Sigmoid colon (tissue), 7 donors: ENCODE data around the gene MYO15B. TPM values are rescaled to one million over a fixed set of nuclear protein-coding genes. Genes with fewer than 3 reads are reported as not detected.

ENCODE experiments used
- DNase-seq: peaks from one replicate; pipeline ENCODE4 v3.0.0-alpha.2; 2019
- H3K27ac ChIP-seq, 4 donors: fragments of 200-600 bp; sonication (generic); one replicate each; pipeline ENCODE4 v1.5.1; 2016 to 2019; ENCODE audit warnings: mild to moderate bottlenecking in 1 of 4
- H3K27me3 ChIP-seq, 3 donors: fragments of 200-600 bp; sonication (generic); one replicate each; pipeline ENCODE4 v1.5.1; 2019; ENCODE audit warnings: mild to moderate bottlenecking in 1 of 3
- H3K36me3 ChIP-seq, 4 donors: fragments of 200-600 bp; sonication (generic); one replicate each; pipeline ENCODE4 v1.5.1; 2016 to 2019
- H3K4me1 ChIP-seq, 4 donors: fragments of 200-600 bp; sonication (generic); one replicate each; pipeline ENCODE4 v1.5.1; 2017 to 2019
- H3K4me3 ChIP-seq, 4 donors: fragments of 200-600 bp; sonication (generic); one replicate each; pipeline ENCODE4 v1.5.1; 2017 to 2019; ENCODE audit warnings: mild to moderate bottlenecking in 2 of 4, moderate library complexity in 1 of 4
- H3K9me3 ChIP-seq, 4 donors: fragments of 200-600 bp in 3 of 4; sonication (generic) in 3 of 4; one replicate each; pipeline versions ENCODE4 v1.5.1 to v1.6.1; 2013 to 2019
- EP300 ChIP-seq, 4 donors: sonication (generic); formaldehyde crosslinking; IDR thresholded peaks; one replicate each; pipeline ENCODE4 v1.6.1; 2017; ENCODE audit warnings: antibody characterized with exemption in 4 of 4
- POLR2A ChIP-seq, 2 donors: fragments of 450-650 bp; IDR thresholded peaks; one replicate each; pipeline ENCODE4 v1.6.1; 2016; ENCODE audit warnings: antibody characterized with exemption in 2 of 2, mild to moderate bottlenecking in 2 of 2, moderate library complexity in 2 of 2
- POLR2AphosphoS5 ChIP-seq, 4 donors: sonication (generic); formaldehyde crosslinking; IDR thresholded peaks; one replicate each; pipeline ENCODE4 v1.6.1; 2017; ENCODE audit warnings: antibody characterized with exemption in 4 of 4
- WGBS, 2 donors: extraction: QIAGEN DNeasy Blood & Tissue Kit; methylation state at CpG; one replicate each; pipeline ENCODE4 v1.1.7; 2013; 5-methylcytosine and 5-hydroxymethylcytosine counted together
- intact Hi-C: fragments of 100-400 bp; cut with DNase I; formaldehyde crosslinking; loops from one replicate; pipeline ENCODE4 v1.15.1; 2023
- polyA plus RNA-seq, 3 donors: library from polyadenylated mRNA; stranded (reverse); fragments of 200-250 nt; gene quantifications; one replicate each; pipeline ENCODE4 v1.2.3, GENCODE V29; 2013
- total RNA-seq, 4 donors: library from RNA; depleted of rRNA; stranded (reverse); fragments of >200 nt; gene quantifications; one replicate each; pipeline ENCODE4 v1.1.0, GENCODE V29; 2016
- TF ChIP-seq, protein P1 (sequence below), 4 experiments: fragments of 450-650 bp in 3 of 4; fragments of 200-600 bp in 1 of 4; IDR thresholded peaks; one replicate each; pipeline ENCODE4 v1.5.1; 2016 to 2019; ENCODE audit warnings: antibody characterized with exemption in 4 of 4, mild to moderate bottlenecking in 3 of 4, moderate library complexity in 2 of 4
- donor health status: healthy with polysubstance abuse.
- donor health status: Bipolar disorder and iron deficiency.
- donor health status: healthy.

MYO15B gene
- total and polyA plus RNA-seq, 7 donors = 33.1 to 460 (median 117) TPM

DNA sequence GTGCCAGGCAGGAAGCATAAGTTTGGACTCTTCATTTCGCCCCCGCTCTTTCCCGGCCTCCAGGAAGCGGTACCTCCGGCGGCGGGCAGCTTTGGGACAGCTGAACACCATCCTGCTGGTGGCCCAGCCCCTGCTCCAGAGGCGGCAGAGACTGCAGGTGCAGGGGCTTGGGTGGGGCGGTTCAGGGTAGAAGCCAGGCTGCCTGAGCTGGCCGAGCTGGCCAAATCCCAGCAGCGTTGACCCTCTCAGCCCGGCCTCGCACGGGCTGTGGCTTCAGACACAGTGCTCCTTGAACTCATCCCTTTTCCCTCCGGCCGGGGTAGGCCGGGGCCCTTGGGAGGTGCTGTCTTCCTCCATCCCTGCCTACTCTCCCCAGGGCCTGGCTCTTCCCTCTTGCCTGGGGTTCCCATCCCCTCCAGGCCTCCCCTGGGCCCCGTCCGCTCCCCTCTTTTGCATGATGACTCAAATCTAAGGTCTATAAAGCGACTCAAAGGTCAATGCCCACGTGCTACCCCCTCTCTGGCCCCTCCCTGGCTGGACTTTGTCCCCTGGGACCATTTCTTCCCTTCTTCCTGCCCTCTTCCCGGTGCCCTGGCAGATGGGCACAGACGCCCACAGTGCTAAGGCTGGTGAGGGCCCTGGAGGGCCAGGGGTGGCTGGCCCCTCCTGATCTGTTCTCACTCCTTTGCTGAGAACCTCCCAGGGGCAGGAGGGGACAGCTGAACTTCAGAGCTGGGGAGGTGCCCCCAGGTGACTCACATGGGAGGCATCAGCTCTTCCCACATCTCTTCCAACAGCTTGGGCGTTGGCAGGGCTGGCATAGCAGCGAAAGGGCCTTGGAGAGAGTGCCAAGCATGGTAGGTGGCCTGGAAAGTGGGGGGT lies 22.7 kb downstream of the MYO15B start:
- TF ChIP-seq EP300 (IDR thresholded peaks at IDR 0.05) = no peak
- TF ChIP-seq POLR2AphosphoS5 (IDR thresholded peaks at IDR 0.05) = peak in 1 of 4 donors; percentile 31
- TF ChIP-seq, protein P1, sequence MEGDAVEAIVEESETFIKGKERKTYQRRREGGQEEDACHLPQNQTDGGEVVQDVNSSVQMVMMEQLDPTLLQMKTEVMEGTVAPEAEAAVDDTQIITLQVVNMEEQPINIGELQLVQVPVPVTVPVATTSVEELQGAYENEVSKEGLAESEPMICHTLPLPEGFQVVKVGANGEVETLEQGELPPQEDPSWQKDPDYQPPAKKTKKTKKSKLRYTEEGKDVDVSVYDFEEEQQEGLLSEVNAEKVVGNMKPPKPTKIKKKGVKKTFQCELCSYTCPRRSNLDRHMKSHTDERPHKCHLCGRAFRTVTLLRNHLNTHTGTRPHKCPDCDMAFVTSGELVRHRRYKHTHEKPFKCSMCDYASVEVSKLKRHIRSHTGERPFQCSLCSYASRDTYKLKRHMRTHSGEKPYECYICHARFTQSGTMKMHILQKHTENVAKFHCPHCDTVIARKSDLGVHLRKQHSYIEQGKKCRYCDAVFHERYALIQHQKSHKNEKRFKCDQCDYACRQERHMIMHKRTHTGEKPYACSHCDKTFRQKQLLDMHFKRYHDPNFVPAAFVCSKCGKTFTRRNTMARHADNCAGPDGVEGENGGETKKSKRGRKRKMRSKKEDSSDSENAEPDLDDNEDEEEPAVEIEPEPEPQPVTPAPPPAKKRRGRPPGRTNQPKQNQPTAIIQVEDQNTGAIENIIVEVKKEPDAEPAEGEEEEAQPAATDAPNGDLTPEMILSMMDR (IDR thresholded peaks at IDR 0.05) = no peak
- peak in 1 of 2 donors; percentile 69 for TF ChIP-seq POLR2A (IDR thresholded peaks at IDR 0.05)
- no peaks in the 10 kb centered on the region for H3K4me1 ChIP-seq
- no peak for DNase-seq
- H3K27me3 ChIP-seq = no peaks in the 10 kb centered on the region
- no peak overlapping the region for H3K27ac ChIP-seq
- H3K36me3 ChIP-seq = peaks cover 7 to 54% (median 18%) of the 10 kb centered on the region in 4 donors
- H3K4me3 ChIP-seq = no peak overlapping the region
- no peaks in the 10 kb centered on the region for H3K9me3 ChIP-seq
- intact Hi-C loops = no loop called here
- WGBS, 2 donors = 12 to 69% methylated on average over 25 of the region's 25 CpGs

DNA sequence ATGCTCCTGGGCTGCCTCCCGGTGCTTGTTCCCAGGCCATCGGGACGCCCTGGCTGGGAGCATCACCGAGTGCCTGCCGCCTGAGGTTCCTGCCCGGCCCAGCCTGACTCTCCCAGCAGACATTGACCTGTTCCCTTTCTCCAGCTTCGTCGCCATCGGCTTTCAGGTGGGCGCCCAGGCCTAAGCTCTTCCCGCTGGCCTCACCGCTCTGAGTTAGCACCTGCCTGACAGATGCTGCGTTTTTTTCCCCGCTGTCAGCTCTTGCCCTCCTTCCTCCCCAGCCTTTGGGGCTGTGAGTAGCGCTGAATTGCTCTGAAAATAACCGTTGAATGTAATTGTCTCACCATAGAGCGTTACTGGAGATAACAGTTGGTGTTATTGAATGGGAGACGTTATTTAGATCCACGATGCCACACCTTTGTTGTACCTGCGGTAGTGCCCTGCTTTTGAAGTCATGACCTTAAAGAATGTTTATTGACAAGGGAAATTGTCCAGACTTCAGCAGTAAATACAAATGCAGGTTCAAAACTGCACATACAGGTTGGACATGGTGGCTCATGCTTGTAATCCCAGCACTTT lies 24.3 kb downstream of the MYO15B start:
- Histone ChIP-seq H3K4me3 (no peak overlapping the region), H3K27ac (no peak overlapping the region), H3K27me3 (no peaks in the 10 kb centered on the region), H3K36me3 (peaks cover 7 to 70% (median 23%) of the 10 kb centered on the region in 4 donors), H3K4me1 (no peaks in the 10 kb centered on the region), H3K9me3 (no peaks in the 10 kb centered on the region)
- 16 to 70% methylated on average over 20 of the region's 20 CpGs for WGBS, 2 donors
- intact Hi-C loops = no loop called here
- DNase-seq = no peak
- peak in 1 of 2 donors; percentile 21 for TF ChIP-seq POLR2A (IDR thresholded peaks at IDR 0.05)
- TF ChIP-seq, protein P1 (IDR thresholded peaks at IDR 0.05) = no peak

DNA sequence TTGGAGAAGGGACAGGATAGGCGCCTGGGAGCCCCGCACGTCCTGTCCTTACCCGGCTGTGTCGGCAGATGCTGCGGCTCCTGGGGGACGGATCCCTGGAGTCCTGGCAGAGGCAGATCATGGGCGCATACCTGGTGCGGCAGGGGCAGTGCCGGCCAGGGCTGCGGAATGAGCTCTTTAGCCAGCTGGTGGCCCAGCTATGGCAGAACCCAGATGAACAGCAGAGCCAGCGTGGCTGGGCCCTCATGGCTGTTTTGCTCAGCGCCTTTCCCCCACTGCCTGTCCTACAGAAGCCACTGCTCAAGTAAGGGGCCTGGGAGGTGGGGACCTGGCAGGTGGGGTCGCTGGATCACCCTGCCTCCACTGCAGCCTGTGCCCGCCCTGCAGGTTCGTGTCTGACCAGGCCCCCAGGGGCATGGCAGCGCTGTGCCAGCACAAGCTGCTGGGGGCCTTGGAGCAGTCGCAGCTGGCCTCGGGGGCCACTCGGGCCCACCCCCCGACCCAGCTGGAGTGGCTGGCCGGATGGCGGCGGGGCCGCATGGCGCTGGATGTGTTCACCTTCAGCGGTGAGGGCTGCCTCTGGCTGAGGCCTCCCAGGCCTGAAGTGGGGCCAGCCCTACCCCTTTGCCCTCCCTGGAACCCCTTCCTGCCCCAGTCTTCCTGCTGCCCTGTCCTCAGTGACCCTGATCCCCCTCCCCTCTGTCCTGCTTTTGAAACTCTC lies 25.5 kb downstream of the MYO15B start:
- Histone ChIP-seq H3K4me1 (no peaks in the 10 kb centered on the region), H3K36me3 (peaks cover 7 to 80% (median 28%) of the 10 kb centered on the region in 4 donors), H3K9me3 (no peaks in the 10 kb centered on the region), H3K4me3 (no peak overlapping the region), H3K27me3 (no peaks in the 10 kb centered on the region), H3K27ac (no peak overlapping the region)
- DNase-seq = no peak
- intact Hi-C loops = no loop called here
- TF ChIP-seq EP300 (IDR thresholded peaks at IDR 0.05) (no peak), POLR2AphosphoS5 (IDR thresholded peaks at IDR 0.05) (no peak), POLR2A (IDR thresholded peaks at IDR 0.05) (no peak)
- TF ChIP-seq, protein P1 (IDR thresholded peaks at IDR 0.05) = no peak
- WGBS, 2 donors = 82 to 89% methylated on average over 27 of the region's 27 CpGs

DNA sequence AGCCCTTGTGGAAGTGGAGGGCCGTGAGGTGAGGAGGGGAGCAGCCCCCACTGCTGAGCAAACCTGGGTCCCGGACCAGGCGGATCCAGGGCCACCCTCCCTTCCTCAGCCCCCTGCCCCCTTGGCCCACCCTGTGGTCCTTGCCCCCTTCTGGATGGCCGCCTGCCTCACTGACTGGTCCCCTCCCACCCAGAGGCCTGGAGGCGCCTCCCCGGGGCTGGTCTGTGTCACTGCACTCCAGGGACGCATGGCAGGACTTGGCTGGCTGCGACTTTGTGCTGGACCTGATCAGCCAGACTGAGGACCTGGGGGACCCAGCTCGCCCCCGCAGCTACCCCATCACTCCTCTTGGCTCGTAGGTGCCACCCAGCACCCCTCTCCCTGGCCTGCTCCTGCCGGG lies 26.4 kb downstream of the MYO15B start:
- H3K9me3 ChIP-seq = no peaks in the 10 kb centered on the region
- no peaks in the 10 kb centered on the region for H3K27me3 ChIP-seq
- no peak overlapping the region for H3K4me3 ChIP-seq
- TF ChIP-seq POLR2AphosphoS5 (IDR thresholded peaks at IDR 0.05) (no peak), EP300 (IDR thresholded peaks at IDR 0.05) (no peak), POLR2A (IDR thresholded peaks at IDR 0.05) (no peak)
- TF ChIP-seq, protein P1 (IDR thresholded peaks at IDR 0.05) = no peak
- H3K27ac ChIP-seq = no peak overlapping the region
- intact Hi-C loops = no loop called here
- DNase-seq = no peak
- WGBS, 2 donors = 86 to 93% methylated on average over 12 of the region's 12 CpGs
- no peaks in the 10 kb centered on the region for H3K4me1 ChIP-seq
- peaks cover 7 to 89% (median 32%) of the 10 kb centered on the region in 4 donors for H3K36me3 ChIP-seq
